Activated CD4-positive, alpha-beta T cell treated with anti-CD3 and anti-CD28 coated beads for 36 hours (primary cell): Measurements from ENCODE around the gene PSMD6. TPM values are rescaled to one million over a fixed set of nuclear protein-coding genes. Genes with fewer than 3 reads are reported as not detected.

Experiments
- ATAC-seq: fragments of 200-7000 bp; cut with Tn5 transposase; one replicate; pipeline ENCODE4 v1.10.0; 2021; ENCODE audit warnings: mild to moderate bottlenecking, moderate library complexity
- CTCF ChIA-PET: fragments of 350-600 bp; sonication (Branson Sonifier 250); formaldehyde crosslinking; loops from one replicate; lab custom pipeline; 2021; ENCODE audit warnings: antibody characterized with exemption; lab: Charles Lee
- POLR2A ChIA-PET: fragments of 350-600 bp; sonication (Branson Sonifier 250); formaldehyde crosslinking; loops from one replicate; lab custom pipeline; 2021; ENCODE audit warnings: antibody characterized with exemption, inconsistent platforms; lab: Charles Lee
- DNase-seq: peaks from one replicate; pipeline ENCODE4 v3.0.0-alpha.2; 2020
- H3K27ac Mint-ChIP-seq: one replicate; pipeline ENCODE4 v1.8.0; 2021; ENCODE audit warnings: mixed read lengths
- H3K27me3 Mint-ChIP-seq: one replicate; pipeline ENCODE4 v1.8.0; 2021; ENCODE audit warnings: mixed read lengths
- H3K36me3 Mint-ChIP-seq: one replicate; pipeline ENCODE4 v1.8.0; 2021; ENCODE audit warnings: low read depth, mixed read lengths
- H3K4me1 Mint-ChIP-seq: one replicate; pipeline ENCODE4 v1.8.0; 2021; ENCODE audit warnings: mixed read lengths
- H3K4me3 Mint-ChIP-seq: one replicate; pipeline ENCODE4 v1.8.0; 2021; ENCODE audit warnings: mild to moderate bottlenecking, moderate library complexity, mixed read lengths
- H3K9me3 Mint-ChIP-seq: one replicate; pipeline ENCODE4 v1.8.0; 2021; ENCODE audit warnings: low read depth, mixed read lengths
- intact Hi-C, 2 experiments: fragments of 100-400 bp; cut with DNase I in 1 of 2; cut with micrococcal nuclease in 1 of 2; formaldehyde crosslinking; loops; one replicate each; pipeline versions ENCODE4 v1.14.2 to v1.15.1; 2022 to 2024; cut with DNase I, micrococcal nuclease
- total RNA-seq, 2 experiments: library from RNA; stranded (reverse); gene quantifications; one replicate each; pipeline ENCODE4 v1.2.3, GENCODE V29; 2021

Gene PSMD6
- 100 to 1,000 TPM; 109 to 117 TPM for total RNA-seq

DNA sequence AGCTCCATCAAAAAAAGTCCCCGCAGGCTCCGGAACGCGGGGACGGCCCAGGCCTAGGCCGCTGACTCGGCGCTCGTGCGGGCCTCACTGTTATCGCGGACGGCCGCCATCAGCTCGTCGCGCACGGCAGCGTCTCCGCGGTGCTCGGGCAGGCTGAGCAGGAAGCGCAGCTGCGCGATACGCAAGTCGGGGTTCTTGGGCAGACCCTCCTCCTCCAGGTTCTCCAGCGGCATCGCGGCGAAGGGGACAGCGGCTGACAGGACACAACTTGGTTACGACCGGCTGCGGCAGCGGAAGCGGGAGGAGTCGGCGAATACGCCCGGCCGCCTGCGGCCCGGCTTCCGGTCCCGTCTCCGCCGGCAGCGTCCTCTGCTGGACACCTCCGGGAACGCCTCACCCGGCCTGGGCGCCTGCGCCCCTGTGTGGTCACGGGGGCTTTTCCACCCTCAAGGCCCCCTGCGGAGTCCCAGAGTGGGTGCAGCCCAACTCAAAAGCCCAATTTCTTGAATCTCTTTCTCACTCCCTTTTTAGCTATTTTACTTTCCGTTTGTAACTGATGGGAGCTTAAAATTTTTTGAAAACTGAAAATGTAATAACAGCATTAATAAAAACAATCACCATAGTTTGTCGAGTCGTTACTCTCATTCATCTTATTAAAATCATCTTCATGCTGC, at the start of gene PSMD6:
Gene PSMD6 (minus strand): TSS at position 308 of the 674 bp plus-strand sequence. CDS start 75 bp downstream, at position 233.
- peak within 1 kb of the TSS; percentile 92 for H3K27ac Mint-ChIP-seq

DNA sequence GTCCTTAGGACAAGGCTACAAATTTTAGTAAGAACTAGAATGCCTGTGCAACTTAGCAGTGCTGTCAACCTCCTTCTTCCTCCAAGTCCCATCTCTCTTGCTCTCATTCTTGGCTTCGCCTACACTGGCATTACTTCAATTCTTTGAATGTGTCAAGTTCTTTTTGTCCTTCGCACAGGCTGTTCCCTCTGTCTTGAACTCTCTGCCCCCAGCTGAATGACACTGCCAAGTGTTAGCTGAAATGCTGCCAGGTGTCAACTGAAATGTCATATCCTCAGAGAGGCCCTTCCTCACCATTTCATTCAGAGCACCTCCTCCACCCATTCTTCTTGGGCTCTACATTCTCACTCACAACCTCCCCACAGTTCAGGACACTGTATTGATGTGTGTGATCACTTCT, 48.8 kb upstream of the PSMD6 start:
- Mint-ChIP-seq H3K27ac (no peak overlapping the region), H3K4me1 (no peaks in the 10 kb centered on the region), H3K36me3 (no peaks in the 10 kb centered on the region), H3K4me3 (no peak overlapping the region), H3K9me3 (no peaks in the 10 kb centered on the region), H3K27me3 (peaks cover 34% of the 10 kb centered on the region)
- CTCF ChIA-PET: no interaction called here
- intact Hi-C loops: no loop called here
- DNase-seq (no peak), ATAC-seq (no peak)
- POLR2A ChIA-PET: no interaction called here

More for the DNA sequence above, at the start of gene PSMD6:
- Mint-ChIP-seq H3K36me3 (peaks cover 28% of the 10 kb centered on the region), H3K27me3 (peaks cover 3% of the 10 kb centered on the region), H3K9me3 (no peaks in the 10 kb centered on the region), H3K4me3 (peak within 1 kb of the TSS; percentile 72), H3K4me1 (peaks cover 25% of the 10 kb centered on the region)
- peak; percentile 96 for DNase-seq
- intact Hi-C loops: loop anchor here (1.0 to 5.0 kb wide), 9 partner anchors 43 to 461 kb away; partner anchors contain the start of genes ATXN7 (in 2 of the 2), SCAANT1 (in 2 of the 2) and THOC7 (in 2 of the 2)
- CTCF ChIA-PET: interaction anchor here (0.8 to 2.7 kb wide), 12 partner anchors 12 to 460 kb away, joined by 3 to 15 read pairs (median 6); no protein-coding TSS in a partner anchor
- ATAC-seq: peak; percentile 93
- POLR2A ChIA-PET: interaction anchor here (0.7 kb wide), 1 partner anchor 276 kb away, joined by 3 read pairs; no protein-coding TSS in a partner anchor

DNA sequence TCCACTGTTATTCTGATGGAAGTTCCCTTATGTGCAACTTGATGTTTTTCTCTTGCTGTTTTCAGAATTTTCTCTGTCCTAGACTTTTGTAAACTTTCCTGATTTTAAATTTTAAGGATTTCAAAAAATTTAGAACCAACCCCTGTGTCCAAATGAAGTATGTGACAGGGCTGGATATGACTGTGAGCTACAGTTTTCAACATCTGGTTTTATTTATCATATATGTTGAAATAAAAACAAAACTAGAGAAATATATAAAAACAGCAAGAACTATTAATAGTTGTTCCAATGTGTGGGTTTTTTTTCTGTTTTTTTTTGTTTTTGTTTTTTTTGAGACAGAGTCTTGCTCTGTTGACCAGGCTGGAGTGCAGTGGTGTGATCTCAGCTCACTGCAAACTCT, 47.4 kb upstream of the PSMD6 start:
- ATAC-seq (no peak), DNase-seq (no peak)
- CTCF ChIA-PET: interaction anchor here (1.5 kb wide), 1 partner anchor 10 kb away, joined by 3 read pairs; no protein-coding TSS in a partner anchor
- Mint-ChIP-seq H3K36me3 (no peaks in the 10 kb centered on the region), H3K9me3 (no peaks in the 10 kb centered on the region), H3K27ac (no peak overlapping the region), H3K27me3 (peaks cover 33% of the 10 kb centered on the region), H3K4me3 (no peak overlapping the region), H3K4me1 (no peaks in the 10 kb centered on the region)
- intact Hi-C loops: no loop called here
- POLR2A ChIA-PET: no interaction called here

- Mint-ChIP-seq H3K4me1 (no peaks in the 10 kb centered on the region), H3K27me3 (peaks cover 28% of the 10 kb centered on the region), H3K9me3 (no peaks in the 10 kb centered on the region), H3K36me3 (no peaks in the 10 kb centered on the region), H3K4me3 (no peak overlapping the region), H3K27ac (no peak overlapping the region)
- DNase-seq (no peak), ATAC-seq (no peak)
- CTCF ChIA-PET: no interaction called here
- POLR2A ChIA-PET: no interaction called here
- intact Hi-C loops: no loop called here
Measured at GRCh38 chr3:64067506-64068346, 44.4 kb upstream of the PSMD6 start.

DNA sequence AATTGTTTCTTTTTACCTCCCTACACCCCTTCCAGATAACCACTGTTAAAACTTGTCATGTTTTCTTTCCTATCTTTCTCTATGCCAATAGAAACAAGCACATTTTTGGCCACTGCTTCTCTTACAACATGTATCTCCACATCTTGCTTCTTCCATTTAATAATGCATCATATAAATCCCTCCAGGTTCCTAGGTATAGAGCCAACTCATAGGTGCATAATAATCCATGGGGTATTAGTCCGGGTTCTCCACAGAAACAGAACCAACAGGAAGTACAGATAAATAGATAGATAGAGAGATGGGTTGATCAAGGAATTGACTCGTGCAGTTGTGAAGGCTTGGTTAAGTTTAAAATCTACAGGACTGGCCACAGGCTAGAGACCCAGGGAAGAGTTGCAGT, 41.5 kb upstream of the PSMD6 start:
- intact Hi-C loops: no loop called here
- ChIA-PET POLR2A (no interaction called here), CTCF (no interaction called here)
- ATAC-seq (no peak), DNase-seq (no peak)
- Mint-ChIP-seq H3K4me1 (no peaks in the 10 kb centered on the region), H3K4me3 (no peak overlapping the region), H3K9me3 (no peaks in the 10 kb centered on the region), H3K27ac (no peak overlapping the region), H3K36me3 (no peaks in the 10 kb centered on the region), H3K27me3 (peaks cover 19% of the 10 kb centered on the region)

- intact Hi-C loops: no loop called here
- POLR2A ChIA-PET: no interaction called here
Measured at GRCh38 chr3:64063983-64064438, 40.7 kb upstream of the PSMD6 start.

GRCh38 chr3:64063207-64063982, 40.1 kb upstream of the PSMD6 start:
- H3K36me3 Mint-ChIP-seq: no peaks in the 10 kb centered on the region
- H3K27ac Mint-ChIP-seq: no peak overlapping the region
- H3K9me3 Mint-ChIP-seq: no peaks in the 10 kb centered on the region
- peaks cover 20% of the 10 kb centered on the region for H3K27me3 Mint-ChIP-seq
- POLR2A ChIA-PET: no interaction called here
- DNase-seq (no peak), ATAC-seq (no peak)
- intact Hi-C loops: no loop called here
- H3K4me1 Mint-ChIP-seq: no peaks in the 10 kb centered on the region
- CTCF ChIA-PET: no interaction called here
- H3K4me3 Mint-ChIP-seq: no peak overlapping the region

More at GRCh38 chr3:64063983-64064438, 40.7 kb upstream of the PSMD6 start:
- Mint-ChIP-seq H3K27me3 (peaks cover 24% of the 10 kb centered on the region), H3K4me1 (no peaks in the 10 kb centered on the region), H3K9me3 (no peaks in the 10 kb centered on the region), H3K27ac (no peak overlapping the region), H3K4me3 (no peak overlapping the region), H3K36me3 (no peaks in the 10 kb centered on the region)
- ATAC-seq: no peak
- CTCF ChIA-PET: no interaction called here
- no peak for DNase-seq

DNA sequence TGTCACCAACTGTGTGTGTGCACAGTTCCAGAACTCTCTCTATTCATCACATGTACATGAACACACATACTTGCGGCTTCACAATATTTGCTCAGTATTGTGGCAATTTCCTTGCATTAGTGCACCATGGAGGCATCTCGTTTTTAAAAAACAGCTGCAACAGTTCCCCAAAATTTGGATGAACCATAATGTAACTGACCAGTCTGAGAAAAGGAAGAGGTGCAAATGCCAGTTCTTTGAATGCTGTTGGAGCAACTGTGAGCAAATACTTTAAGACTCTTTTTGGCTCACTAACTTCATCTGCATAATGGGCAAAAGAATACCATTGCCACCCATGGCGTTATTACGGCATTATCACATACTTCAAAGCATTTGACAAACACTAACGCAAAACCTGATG, 38.3 kb upstream of the PSMD6 start:
- no peaks in the 10 kb centered on the region for H3K4me1 Mint-ChIP-seq
- H3K36me3 Mint-ChIP-seq: no peaks in the 10 kb centered on the region
- ChIA-PET CTCF (interaction anchor here (0.6 kb wide), 1 partner anchor 70 kb away, joined by 3 read pairs; no protein-coding TSS in a partner anchor), POLR2A (no interaction called here)
- H3K27me3 Mint-ChIP-seq: peaks cover 33% of the 10 kb centered on the region
- intact Hi-C loops: no loop called here
- no peak overlapping the region for H3K27ac Mint-ChIP-seq
- no peak overlapping the region for H3K4me3 Mint-ChIP-seq
- ATAC-seq (no peak), DNase-seq (no peak)
- H3K9me3 Mint-ChIP-seq: no peaks in the 10 kb centered on the region

GRCh38 chr3:64059484-64060175, 36.3 kb upstream of the PSMD6 start:
- no peak for DNase-seq
- Mint-ChIP-seq H3K27me3 (peaks cover 38% of the 10 kb centered on the region), H3K4me1 (no peaks in the 10 kb centered on the region), H3K4me3 (no peak overlapping the region), H3K36me3 (no peaks in the 10 kb centered on the region), H3K27ac (no peak overlapping the region), H3K9me3 (no peaks in the 10 kb centered on the region)
- intact Hi-C loops: no loop called here
- ChIA-PET POLR2A (no interaction called here), CTCF (interaction anchor here (0.8 kb wide), 1 partner anchor 70 kb away, joined by 3 read pairs; no protein-coding TSS in a partner anchor)
- ATAC-seq: no peak

DNA sequence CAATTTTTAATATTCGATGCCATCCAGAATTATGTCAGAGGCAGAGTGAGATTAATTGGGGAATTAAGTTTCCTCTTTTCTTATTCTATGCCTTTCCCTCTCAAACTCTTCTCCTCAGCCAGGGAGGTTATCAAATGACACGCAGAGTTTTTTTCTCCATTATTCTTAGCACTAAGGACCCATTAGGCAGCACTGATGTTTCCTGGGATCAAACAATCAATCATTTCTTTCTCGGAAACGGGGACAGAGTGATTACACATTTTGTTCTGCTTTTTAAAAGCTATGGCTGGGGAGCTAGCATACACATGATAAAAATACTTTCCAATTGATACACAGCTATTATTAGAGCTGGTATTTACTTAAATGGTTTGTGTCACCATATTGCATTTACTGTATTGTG, 35.3 kb upstream of the PSMD6 start:
- ChIA-PET CTCF (no interaction called here), POLR2A (no interaction called here)
- Mint-ChIP-seq H3K27ac (no peak overlapping the region), H3K4me1 (no peaks in the 10 kb centered on the region), H3K9me3 (no peaks in the 10 kb centered on the region), H3K4me3 (no peak overlapping the region), H3K27me3 (peaks cover 37% of the 10 kb centered on the region), H3K36me3 (no peaks in the 10 kb centered on the region)
- ATAC-seq (no peak), DNase-seq (no peak)
- intact Hi-C loops: no loop called here
